ENCODE measurements around the gene TMEM72.

GRCh38 chr10:44885710-44886109 is 25.4 kb upstream of the TMEM72 start:
- TF ChIP-seq CTCF (IDR thresholded peaks at IDR 0.05): no peak
- no peak for TF ChIP-seq POLR2A (IDR thresholded peaks at IDR 0.05)
- no peak for TF ChIP-seq POLR2AphosphoS5 (IDR thresholded peaks at IDR 0.05)

Measured in breast epithelium (tissue), 3 donors.